Posterior vena cava (tissue), 2 donors: ENCODE data around the gene TFAM. TPM values are rescaled to one million over a fixed set of nuclear protein-coding genes. Genes with fewer than 3 reads are reported as not detected.
"Not testable (repeated sequence)": the region's sequence is repeated elsewhere in the genome, so short reads cannot be mapped to it uniquely, and the experiment has no call there.

Source experiments
- DNase-seq: peaks from one replicate; pipeline ENCODE4 v3.0.0-alpha.2; 2020; ENCODE audit warnings: low spot score
- intact Hi-C, 2 donors: fragments of 100-400 bp; cut with DNase I; formaldehyde crosslinking; loops; one replicate each; pipeline versions ENCODE4 v1.14.1 to v1.14.2; 2022 to 2023
- total RNA-seq, 2 donors: library from RNA; stranded (reverse); fragmentation: NEBNext Ultra II Directional; extraction: Animal tissue kit (Norgen Biotek cat#: 25700); gene quantifications; one replicate each; pipeline ENCODE4 v1.2.1, GENCODE V29; 2021
- donor health status: DM: yes; HTN: yes; CAD: no.
- donor health status: DM: yes; HTN: yes; CAD: no.

TFAM gene
- total RNA-seq, 2 donors from 2014 or later = 19.4 to 21.9 TPM

- DNase-seq, intact Hi-C loops: not testable (repeated sequence)
Observed at GRCh38 chr10:58417902-58418301, 32.7 kb downstream of the TFAM start.

- intact Hi-C loops = no loop called here
Observed at GRCh38 chr10:58424176-58424575, 39.0 kb downstream of the TFAM start.

GRCh38 chr10:58428436-58428835 lies 43.2 kb downstream of the TFAM start:
- DNase-seq, intact Hi-C loops: not testable (repeated sequence)

More at GRCh38 chr10:58424176-58424575, 39.0 kb downstream of the TFAM start:
- no peak for DNase-seq

- intact Hi-C loops = no loop called here
- no peak for DNase-seq
Observed at GRCh38 chr10:58431903-58432302, 46.7 kb downstream of the TFAM start.

GRCh38 chr10:58433066-58433465 lies 47.9 kb downstream of the TFAM start:
- DNase-seq = no peak
- intact Hi-C loops = no loop called here

- DNase-seq = no peak
- intact Hi-C loops = no loop called here
Observed at GRCh38 chr10:58433571-58433970, 48.4 kb downstream of the TFAM start.

GRCh38 chr10:58435297-58435985 lies 50.2 kb downstream of the TFAM start:
- intact Hi-C loops = no loop called here
- peak; percentile 87 for DNase-seq

- intact Hi-C loops = no loop called here
- DNase-seq = no peak
Observed at GRCh38 chr10:58436071-58436470, 50.9 kb downstream of the TFAM start.

GRCh38 chr10:58438340-58438871 lies 53.2 kb downstream of the TFAM start:
- intact Hi-C loops = no loop called here
- DNase-seq = no peak

GRCh38 chr10:58438986-58439385 lies 53.8 kb downstream of the TFAM start:
- intact Hi-C loops = no loop called here
- DNase-seq = no peak

- intact Hi-C loops = no loop called here
- no peak for DNase-seq
Observed at GRCh38 chr10:58439632-58440364, 54.6 kb downstream of the TFAM start.

- intact Hi-C loops = no loop called here
Observed at GRCh38 chr10:58440484-58440883, 55.3 kb downstream of the TFAM start.

GRCh38 chr10:58444321-58444720 lies 59.1 kb downstream of the TFAM start:
- DNase-seq = no peak
- intact Hi-C loops = no loop called here

More at GRCh38 chr10:58440484-58440883, 55.3 kb downstream of the TFAM start:
- DNase-seq = no peak

GRCh38 chr10:58444876-58445275 lies 59.7 kb downstream of the TFAM start:
- DNase-seq = no peak
- intact Hi-C loops = no loop called here

GRCh38 chr10:58448121-58448935 lies 63.1 kb downstream of the TFAM start:
- peak; percentile 78 for DNase-seq
- intact Hi-C loops = no loop called here

Other genes starting within 250 kb of the TFAM start
- gene IPMK, start 117.5 kb upstream of the TFAM start, total RNA-seq = 1 to 10 TPM; 5.0 to 5.4 TPM
- 10 to 100 TPM; 38.4 to 47.5 TPM for gene CISD1, start 116.2 kb upstream of the TFAM start, total RNA-seq
- gene UBE2D1, start 50.4 kb upstream of the TFAM start, total RNA-seq = 10 to 100 TPM; 13.0 to 21.3 TPM
- gene BICC1, start 127.5 kb downstream of the TFAM start, total RNA-seq = 10 to 100 TPM; 28.5 to 46.5 TPM